OCI-LY3 (cell line): ENCODE data around the gene DAZL.

ENCODE experiments used
- EZH2phosphoT487 ChIP-seq: fragments of 200-600 bp; shearing (Covaris generic); IDR thresholded peaks from 2 replicates; pipeline ENCODE4 v1.6.1; 2018; ENCODE audit warnings: antibody characterized with exemption, mixed run types, low read depth
- TF ChIP-seq, protein P1 (sequence below): fragments of 200-600, 300-600 bp; sonication (generic); IDR thresholded peaks from 2 replicates; pipeline ENCODE4 v1.5.1; 2014; ENCODE audit warnings: antibody characterized with exemption, low read length, low read depth

DNA sequence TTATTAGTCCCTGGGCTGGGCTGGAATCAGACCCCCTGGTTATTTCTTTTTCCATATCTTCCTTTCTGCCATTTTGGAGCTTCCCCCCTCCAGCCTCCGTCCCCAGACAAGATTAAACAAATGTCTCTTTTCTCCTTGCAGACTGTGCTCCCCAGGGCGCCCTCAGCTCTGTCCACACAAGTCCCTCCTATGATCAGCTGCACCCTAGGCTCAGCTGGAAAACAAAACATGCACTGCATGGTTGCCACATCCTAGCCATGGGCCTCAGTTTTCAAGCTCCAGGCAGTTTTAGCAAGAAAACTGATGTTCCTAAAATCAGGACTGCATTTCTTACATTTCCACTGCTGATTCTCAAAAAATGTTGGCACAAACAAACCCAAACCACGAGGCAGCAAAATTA lies 68.2 kb downstream of the DAZL start:
- TF ChIP-seq, protein P1, sequence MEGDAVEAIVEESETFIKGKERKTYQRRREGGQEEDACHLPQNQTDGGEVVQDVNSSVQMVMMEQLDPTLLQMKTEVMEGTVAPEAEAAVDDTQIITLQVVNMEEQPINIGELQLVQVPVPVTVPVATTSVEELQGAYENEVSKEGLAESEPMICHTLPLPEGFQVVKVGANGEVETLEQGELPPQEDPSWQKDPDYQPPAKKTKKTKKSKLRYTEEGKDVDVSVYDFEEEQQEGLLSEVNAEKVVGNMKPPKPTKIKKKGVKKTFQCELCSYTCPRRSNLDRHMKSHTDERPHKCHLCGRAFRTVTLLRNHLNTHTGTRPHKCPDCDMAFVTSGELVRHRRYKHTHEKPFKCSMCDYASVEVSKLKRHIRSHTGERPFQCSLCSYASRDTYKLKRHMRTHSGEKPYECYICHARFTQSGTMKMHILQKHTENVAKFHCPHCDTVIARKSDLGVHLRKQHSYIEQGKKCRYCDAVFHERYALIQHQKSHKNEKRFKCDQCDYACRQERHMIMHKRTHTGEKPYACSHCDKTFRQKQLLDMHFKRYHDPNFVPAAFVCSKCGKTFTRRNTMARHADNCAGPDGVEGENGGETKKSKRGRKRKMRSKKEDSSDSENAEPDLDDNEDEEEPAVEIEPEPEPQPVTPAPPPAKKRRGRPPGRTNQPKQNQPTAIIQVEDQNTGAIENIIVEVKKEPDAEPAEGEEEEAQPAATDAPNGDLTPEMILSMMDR, result no peak
- TF ChIP-seq EZH2phosphoT487, result no peak
